ENCODE results near the gene GABRR2. TPM values are rescaled to one million over a fixed set of nuclear protein-coding genes. Genes with fewer than 3 reads are reported as not detected.

Gene GABRR2
- total and polyA plus RNA-seq, 4 donors: 0.10 to 1.7 (median 0.35) TPM

GRCh38 chr6:89278956-89279355 lies 36.1 kb downstream of the GABRR2 start (continued):
- TF ChIP-seq CTCF (IDR thresholded peaks at IDR 0.05; ENCODE audit: low read depth, low read length, missing input control): no peak

DNA sequence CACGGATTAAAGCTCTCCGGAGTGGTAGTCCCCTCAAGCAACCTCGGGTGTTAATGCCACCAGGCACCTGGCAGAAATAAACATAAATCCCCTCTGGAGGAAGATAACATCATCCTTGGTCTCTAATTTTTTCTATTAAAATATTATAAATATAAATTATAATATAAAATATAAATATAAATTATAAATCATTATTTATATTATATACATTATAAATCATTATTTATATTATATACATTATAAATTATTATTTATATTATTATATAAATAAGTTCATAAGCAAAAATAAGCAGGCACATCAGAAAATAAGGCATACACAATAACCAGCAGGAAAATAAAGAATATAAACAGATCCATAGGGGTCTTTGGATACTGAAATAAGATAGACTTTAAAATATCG lies 39.2 kb downstream of the GABRR2 start:
- no peak overlapping the region for H3K9ac ChIP-seq (ENCODE audit: low read depth in 1 of 2, low read length in 2 of 2)
- no peaks in the 10 kb centered on the region for H3K4me1 ChIP-seq (ENCODE audit: control insufficient read depth in 4 of 4, insufficient read depth in 4 of 4, low read length in 3 of 4)
- H3K4me3 ChIP-seq (ENCODE audit: low read depth in 1 of 3, low read length in 3 of 3): no peak overlapping the region
- H3K27me3 ChIP-seq (ENCODE audit: control insufficient read depth in 4 of 4, insufficient read depth in 4 of 4, low read length in 3 of 4): no peaks in the 10 kb centered on the region
- H3K36me3 ChIP-seq (ENCODE audit: control insufficient read depth in 4 of 4, insufficient read depth in 3 of 4, low read depth in 1 of 4, low read length in 3 of 4): no peaks in the 10 kb centered on the region
- no peak for DNase-seq (ENCODE audit: low spot score)
- no peaks in the 10 kb centered on the region for H3K9me3 ChIP-seq (ENCODE audit: control insufficient read depth in 4 of 4, low read length in 3 of 4)
- WGBS: 94% methylated on average over 4 of the region's 4 CpGs
- H3K27ac ChIP-seq (ENCODE audit: low read depth in 1 of 2, low read length in 2 of 2): no peak overlapping the region
- TF ChIP-seq EGR1 (IDR thresholded peaks at IDR 0.05; ENCODE audit: low read depth in 2 of 2) (no peak), MAX (IDR thresholded peaks at IDR 0.05) (no peak), CTCF (IDR thresholded peaks at IDR 0.05; ENCODE audit: low read depth, low read length, missing input control) (no peak), SP1 (IDR thresholded peaks at IDR 0.05) (no peak), GABPA (IDR thresholded peaks at IDR 0.05 in 1 of 2, conservative IDR thresholded peaks at IDR 0.05 in 1 of 2) (no peak), HNF4G (IDR thresholded peaks at IDR 0.05) (no peak), RAD21 (IDR thresholded peaks at IDR 0.05) (no peak), RXRA (IDR thresholded peaks at IDR 0.05) (no peak), HNF4A (conservative IDR thresholded peaks at IDR 0.05) (no peak), JUND (IDR thresholded peaks at IDR 0.05) (no peak), TAF1 (conservative IDR thresholded peaks at IDR 0.05) (no peak), FOXA1 (IDR thresholded peaks at IDR 0.05) (no peak), ATF3 (IDR thresholded peaks at IDR 0.05) (no peak), YY1 (IDR thresholded peaks at IDR 0.05) (no peak), NR2F2 (IDR thresholded peaks at IDR 0.05) (no peak)
- TF ChIP-seq, protein P1, sequence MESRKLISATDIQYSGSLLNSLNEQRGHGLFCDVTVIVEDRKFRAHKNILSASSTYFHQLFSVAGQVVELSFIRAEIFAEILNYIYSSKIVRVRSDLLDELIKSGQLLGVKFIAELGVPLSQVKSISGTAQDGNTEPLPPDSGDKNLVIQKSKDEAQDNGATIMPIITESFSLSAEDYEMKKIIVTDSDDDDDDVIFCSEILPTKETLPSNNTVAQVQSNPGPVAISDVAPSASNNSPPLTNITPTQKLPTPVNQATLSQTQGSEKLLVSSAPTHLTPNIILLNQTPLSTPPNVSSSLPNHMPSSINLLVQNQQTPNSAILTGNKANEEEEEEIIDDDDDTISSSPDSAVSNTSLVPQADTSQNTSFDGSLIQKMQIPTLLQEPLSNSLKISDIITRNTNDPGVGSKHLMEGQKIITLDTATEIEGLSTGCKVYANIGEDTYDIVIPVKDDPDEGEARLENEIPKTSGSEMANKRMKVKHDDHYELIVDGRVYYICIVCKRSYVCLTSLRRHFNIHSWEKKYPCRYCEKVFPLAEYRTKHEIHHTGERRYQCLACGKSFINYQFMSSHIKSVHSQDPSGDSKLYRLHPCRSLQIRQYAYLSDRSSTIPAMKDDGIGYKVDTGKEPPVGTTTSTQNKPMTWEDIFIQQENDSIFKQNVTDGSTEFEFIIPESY (IDR thresholded peaks at IDR 0.05): no peak

GRCh38 chr6:89273816-89274215 lies 41.3 kb downstream of the GABRR2 start:
- Histone ChIP-seq H3K36me3 (ENCODE audit: control insufficient read depth in 4 of 4, insufficient read depth in 3 of 4, low read depth in 1 of 4, low read length in 3 of 4) (no peaks in the 10 kb centered on the region), H3K4me1 (ENCODE audit: control insufficient read depth in 4 of 4, insufficient read depth in 4 of 4, low read length in 3 of 4) (no peaks in the 10 kb centered on the region), H3K27me3 (ENCODE audit: control insufficient read depth in 4 of 4, insufficient read depth in 4 of 4, low read length in 3 of 4) (no peaks in the 10 kb centered on the region), H3K9ac (ENCODE audit: low read depth in 1 of 2, low read length in 2 of 2) (no peak overlapping the region), H3K27ac (ENCODE audit: low read depth in 1 of 2, low read length in 2 of 2) (no peak overlapping the region), H3K4me3 (ENCODE audit: low read depth in 1 of 3, low read length in 3 of 3) (no peak overlapping the region), H3K9me3 (ENCODE audit: control insufficient read depth in 4 of 4, low read length in 3 of 4) (no peaks in the 10 kb centered on the region)
- TF ChIP-seq JUND (IDR thresholded peaks at IDR 0.05) (no peak), YY1 (IDR thresholded peaks at IDR 0.05) (no peak), TAF1 (conservative IDR thresholded peaks at IDR 0.05) (no peak), ATF3 (IDR thresholded peaks at IDR 0.05) (no peak), HNF4A (conservative IDR thresholded peaks at IDR 0.05) (no peak), RXRA (IDR thresholded peaks at IDR 0.05) (no peak), RAD21 (IDR thresholded peaks at IDR 0.05) (no peak), GABPA (IDR thresholded peaks at IDR 0.05 in 1 of 2, conservative IDR thresholded peaks at IDR 0.05 in 1 of 2) (no peak), FOXA1 (IDR thresholded peaks at IDR 0.05) (no peak), EGR1 (IDR thresholded peaks at IDR 0.05; ENCODE audit: low read depth in 2 of 2) (no peak)
- TF ChIP-seq, protein P2, sequence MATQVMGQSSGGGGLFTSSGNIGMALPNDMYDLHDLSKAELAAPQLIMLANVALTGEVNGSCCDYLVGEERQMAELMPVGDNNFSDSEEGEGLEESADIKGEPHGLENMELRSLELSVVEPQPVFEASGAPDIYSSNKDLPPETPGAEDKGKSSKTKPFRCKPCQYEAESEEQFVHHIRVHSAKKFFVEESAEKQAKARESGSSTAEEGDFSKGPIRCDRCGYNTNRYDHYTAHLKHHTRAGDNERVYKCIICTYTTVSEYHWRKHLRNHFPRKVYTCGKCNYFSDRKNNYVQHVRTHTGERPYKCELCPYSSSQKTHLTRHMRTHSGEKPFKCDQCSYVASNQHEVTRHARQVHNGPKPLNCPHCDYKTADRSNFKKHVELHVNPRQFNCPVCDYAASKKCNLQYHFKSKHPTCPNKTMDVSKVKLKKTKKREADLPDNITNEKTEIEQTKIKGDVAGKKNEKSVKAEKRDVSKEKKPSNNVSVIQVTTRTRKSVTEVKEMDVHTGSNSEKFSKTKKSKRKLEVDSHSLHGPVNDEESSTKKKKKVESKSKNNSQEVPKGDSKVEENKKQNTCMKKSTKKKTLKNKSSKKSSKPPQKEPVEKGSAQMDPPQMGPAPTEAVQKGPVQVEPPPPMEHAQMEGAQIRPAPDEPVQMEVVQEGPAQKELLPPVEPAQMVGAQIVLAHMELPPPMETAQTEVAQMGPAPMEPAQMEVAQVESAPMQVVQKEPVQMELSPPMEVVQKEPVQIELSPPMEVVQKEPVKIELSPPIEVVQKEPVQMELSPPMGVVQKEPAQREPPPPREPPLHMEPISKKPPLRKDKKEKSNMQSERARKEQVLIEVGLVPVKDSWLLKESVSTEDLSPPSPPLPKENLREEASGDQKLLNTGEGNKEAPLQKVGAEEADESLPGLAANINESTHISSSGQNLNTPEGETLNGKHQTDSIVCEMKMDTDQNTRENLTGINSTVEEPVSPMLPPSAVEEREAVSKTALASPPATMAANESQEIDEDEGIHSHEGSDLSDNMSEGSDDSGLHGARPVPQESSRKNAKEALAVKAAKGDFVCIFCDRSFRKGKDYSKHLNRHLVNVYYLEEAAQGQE (IDR thresholded peaks at IDR 0.05): no peak
- TF ChIP-seq, protein P1 (IDR thresholded peaks at IDR 0.05): no peak
- DNase-seq (ENCODE audit: low spot score): no peak
- 94% methylated on average over 3 of the region's 3 CpGs for WGBS
